H1 (cell line): Measurements from ENCODE around the gene ABHD15. TPM values are rescaled to one million over a fixed set of nuclear protein-coding genes. Genes with fewer than 3 reads are reported as not detected.

Experiments
- BCL11A ChIP-seq, 2 experiments: IDR thresholded peaks; one replicate each; pipeline ENCODE4 v1.6.1; 2011; ENCODE audit warnings: low read depth in 2 of 2, low read length in 2 of 2, mild to moderate bottlenecking in 2 of 2
- CHD7 ChIP-seq: fragments of 300-600 bp; sonication (generic); IDR thresholded peaks from 2 replicates; pipeline ENCODE4 v1.7.1; 2012; ENCODE audit warnings: low read length, moderate library complexity, mild to moderate bottlenecking, inconsistent platforms; ENCODE audit not compliant: insufficient replicate concordance
- CTBP2 ChIP-seq: IDR thresholded peaks from 2 replicates; pipeline ENCODE4 v1.7.0; 2011; ENCODE audit warnings: borderline replicate concordance, mild to moderate bottlenecking, moderate library complexity, mixed read lengths, low read length; ENCODE audit not compliant: insufficient read depth, insufficient read length
- KDM5A ChIP-seq: fragments of 200-600 bp; IDR thresholded peaks from 2 replicates; pipeline ENCODE4 v1.7.1; 2012; ENCODE audit warnings: mild to moderate bottlenecking, low read length, inconsistent platforms, mixed read lengths
- POLR2A ChIP-seq, 2 experiments: IDR thresholded peaks; 1 replicate in 1 of 2; 2 replicates in 1 of 2; pipeline ENCODE4 v1.6.1; 2011; ENCODE audit warnings: low read depth in 2 of 2, low read length in 2 of 2, mild to moderate bottlenecking in 2 of 2; ENCODE audit errors: control extremely low read depth in 1 of 2
- SP2 ChIP-seq: IDR thresholded peaks from 2 replicates; pipeline ENCODE4 v1.6.1; 2012; ENCODE audit warnings: mild to moderate bottlenecking, low read length, inconsistent platforms
- TAF1 ChIP-seq: IDR thresholded peaks from 2 replicates; pipeline ENCODE4 v1.6.1; 2011; ENCODE audit warnings: mild to moderate bottlenecking, low read depth, low read length
- TBP ChIP-seq: IDR thresholded peaks from 2 replicates; pipeline ENCODE4 v1.6.1; 2011; ENCODE audit warnings: low read depth, low read length, improper control_type of control experiment
- TCF12 ChIP-seq: IDR thresholded peaks from 2 replicates; pipeline ENCODE4 v1.6.1; 2011; ENCODE audit warnings: low read depth, mild to moderate bottlenecking, low read length
- polyA plus RNA-seq, 7 experiments: library from polyadenylated mRNA; depleted of rRNA in 3 of 7; stranded (reverse) in 5 of 7; unstranded in 2 of 7; fragments of >200 nt in 5 of 7; fragments of 200-250 nt in 2 of 7; gene quantifications; 1 replicate in 5 of 7; 2 replicates in 1 of 7; 4 replicates in 1 of 7; pipeline versions ENCODE4 v1.2.1 to v1.2.3, GENCODE V29; 2011 to 2013; ENCODE audit warnings: missing spikeins in 2 of 7, mixed read lengths in 2 of 7
- total RNA-seq: library from RNA; stranded (reverse); fragmentation: NEBNext Ultra II Directional; extraction: Animal tissue kit (Norgen Biotek cat#: 25700); gene quantifications from 2 replicates; pipeline ENCODE4 v1.2.1, GENCODE V29; 2021

The ABHD15 gene
- total and polyA plus RNA-seq, 2 of the 8 experiments (the other 6 are each of a cell fraction or from before 2014, with no cell fraction given) = 0.88 to 1.7 TPM

GRCh38 chr17:29593591-29594518 is 27.0 kb upstream of the ABHD15 start (continued):
- TF ChIP-seq CHD7 = no peak
- TF ChIP-seq CTBP2 = no peak
- no peak for TF ChIP-seq BCL11A (IDR thresholded peaks at IDR 0.05; ENCODE audit: low read depth in 2 of 2, low read length in 2 of 2)
- no peak for TF ChIP-seq TAF1
- no peak for TF ChIP-seq TCF12
- no peak for TF ChIP-seq SP2
- TF ChIP-seq TBP = peak; percentile 29; the same call in 1 of the 2 replicates
- TF ChIP-seq KDM5A = no peak
- no peak for TF ChIP-seq POLR2A (IDR thresholded peaks at IDR 0.05; ENCODE audit: control extremely low read depth in 1 of 2, low read depth in 2 of 2, low read length in 2 of 2)
